Measurements from ENCODE around the gene DMAC2L. TPM values are rescaled to one million over a fixed set of nuclear protein-coding genes. Genes with fewer than 3 reads are reported as not detected.

DMAC2L gene
- total and polyA plus RNA-seq, 3 donors from 2014 or later = 30.0 to 50.8 (median 33.5) TPM

GRCh38 chr14:50270932-50271331 is 41.2 kb upstream of the DMAC2L start:
- Histone ChIP-seq H3K36me3 (ENCODE audit: low read depth, missing control alignments) (no peaks in the 10 kb centered on the region), H3K4me1 (no peaks in the 10 kb centered on the region), H3K27me3 (no peaks in the 10 kb centered on the region), H3K9me3 (no peaks in the 10 kb centered on the region), H3K4me3 (no peak overlapping the region), H3K27ac (no peak overlapping the region)
- 82 to 84% methylated on average over 6 of the region's 6 CpGs for WGBS, 2 donors
- DNase-seq = no peak
- TF ChIP-seq POLR2A (IDR thresholded peaks at IDR 0.05) (no peak), CTCF (IDR thresholded peaks at IDR 0.05) (no peak)
- intact Hi-C loops (cut with DNase I; ENCODE audit: low total_unique reads) = no loop called here

DNA sequence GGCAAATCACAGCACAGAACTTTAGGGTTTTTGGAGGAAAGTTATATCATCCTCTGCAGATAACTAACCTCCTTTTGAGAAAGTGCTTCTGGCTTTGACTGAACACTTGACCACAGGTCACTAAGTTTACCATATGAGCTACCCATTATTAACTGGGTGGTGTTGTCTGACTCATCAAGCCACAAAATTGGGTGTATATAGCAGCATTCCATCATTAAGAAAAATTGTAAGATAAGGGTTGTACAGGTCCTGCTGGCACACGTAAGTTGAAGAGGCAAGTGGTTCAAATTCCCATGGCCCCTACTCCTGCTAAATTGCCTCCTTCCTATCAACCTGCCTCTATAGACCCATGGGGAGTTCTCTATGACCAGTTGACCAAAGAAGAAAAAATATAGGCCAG is 39.6 kb upstream of the DMAC2L start:
- intact Hi-C loops (cut with DNase I; ENCODE audit: low total_unique reads) = no loop called here
- H3K4me3 ChIP-seq = no peak overlapping the region
- H3K27me3 ChIP-seq = no peaks in the 10 kb centered on the region
- H3K27ac ChIP-seq = no peak overlapping the region
- H3K4me1 ChIP-seq = no peaks in the 10 kb centered on the region
- no peaks in the 10 kb centered on the region for H3K9me3 ChIP-seq
- 93 to 100% methylated on average over 1 of the region's 1 CpG for WGBS, 2 donors
- no peak for DNase-seq
- TF ChIP-seq POLR2A (IDR thresholded peaks at IDR 0.05) (no peak), CTCF (IDR thresholded peaks at IDR 0.05) (no peak)
- no peaks in the 10 kb centered on the region for H3K36me3 ChIP-seq (ENCODE audit: low read depth, missing control alignments)

DNA sequence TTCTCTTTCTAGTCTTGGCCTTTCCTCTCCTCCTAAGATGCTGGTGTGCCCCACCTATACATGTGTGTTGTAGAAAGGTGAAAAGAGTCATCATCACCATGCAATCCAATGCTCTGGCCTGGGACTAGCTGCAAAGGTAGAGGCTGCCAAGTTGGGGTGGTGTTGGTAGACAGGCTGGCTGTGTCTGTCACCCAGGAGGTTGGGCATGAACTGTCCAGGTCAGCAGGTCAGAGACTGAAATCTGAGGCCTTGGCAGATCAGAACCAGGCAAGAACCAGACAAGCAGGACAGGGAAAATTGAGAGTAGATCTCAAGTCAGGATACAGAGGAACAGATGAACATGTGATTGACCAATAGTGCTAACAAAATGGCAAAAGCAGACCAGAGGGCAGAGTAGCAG is 26.3 kb upstream of the DMAC2L start:
- Histone ChIP-seq H3K9me3 (no peaks in the 10 kb centered on the region), H3K36me3 (ENCODE audit: low read depth, missing control alignments) (no peaks in the 10 kb centered on the region), H3K4me3 (no peak overlapping the region), H3K27ac (no peak overlapping the region), H3K4me1 (no peaks in the 10 kb centered on the region), H3K27me3 (no peaks in the 10 kb centered on the region)
- TF ChIP-seq CTCF (IDR thresholded peaks at IDR 0.05) (no peak), POLR2A (IDR thresholded peaks at IDR 0.05) (no peak)
- intact Hi-C loops (cut with DNase I; ENCODE audit: low total_unique reads) = no loop called here
- no peak for DNase-seq

- intact Hi-C loops (cut with DNase I; ENCODE audit: low total_unique reads) = no loop called here
- Histone ChIP-seq H3K9me3 (no peaks in the 10 kb centered on the region), H3K4me1 (no peaks in the 10 kb centered on the region), H3K27ac (no peak overlapping the region), H3K36me3 (ENCODE audit: low read depth, missing control alignments) (no peaks in the 10 kb centered on the region), H3K4me3 (no peak overlapping the region), H3K27me3 (no peaks in the 10 kb centered on the region)
- WGBS, 2 donors = 88 to 94% methylated on average over 5 of the region's 5 CpGs
- no peak for DNase-seq
- TF ChIP-seq POLR2A (IDR thresholded peaks at IDR 0.05) (no peak), CTCF (IDR thresholded peaks at IDR 0.05) (no peak)
Observed at GRCh38 chr14:50288146-50288545, 24.0 kb upstream of the DMAC2L start.

DNA sequence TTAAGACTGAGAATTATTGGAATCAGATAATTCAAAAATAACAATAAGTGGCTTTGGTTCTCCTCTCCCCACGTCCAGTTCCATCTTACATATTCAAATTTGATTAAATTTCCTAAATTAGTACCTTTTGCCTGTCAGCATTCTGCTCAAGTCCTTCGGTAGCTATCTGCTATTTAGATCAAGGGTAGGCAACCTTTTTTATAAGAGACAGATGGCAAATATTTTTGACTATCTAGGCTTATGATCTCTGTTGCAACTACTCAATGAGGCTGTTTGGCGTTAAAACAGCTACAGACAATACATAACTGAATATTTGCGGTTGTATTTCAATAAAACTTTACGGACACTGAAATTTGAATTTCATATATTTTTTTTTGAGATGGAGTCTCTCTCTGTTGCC is 21.8 kb upstream of the DMAC2L start:
- 78 to 89% methylated on average over 5 of the region's 5 CpGs for WGBS, 2 donors
- no peaks in the 10 kb centered on the region for H3K36me3 ChIP-seq (ENCODE audit: low read depth, missing control alignments)
- no peak for DNase-seq
- H3K4me1 ChIP-seq = no peaks in the 10 kb centered on the region
- H3K27me3 ChIP-seq = no peaks in the 10 kb centered on the region
- intact Hi-C loops (cut with DNase I; ENCODE audit: low total_unique reads) = no loop called here
- H3K27ac ChIP-seq = no peak overlapping the region
- TF ChIP-seq CTCF (IDR thresholded peaks at IDR 0.05) (no peak), POLR2A (IDR thresholded peaks at IDR 0.05) (no peak)
- H3K9me3 ChIP-seq = no peaks in the 10 kb centered on the region
- no peak overlapping the region for H3K4me3 ChIP-seq
